B cell (primary cell): ENCODE data around the gene HOXD4. TPM values are rescaled to one million over a fixed set of nuclear protein-coding genes. Genes with fewer than 3 reads are reported as not detected.

Source experiments
- ATAC-seq: fragments of 200-7000 bp; cut with Tn5 transposase; one replicate; pipeline ENCODE4 v1.10.0; 2021; ENCODE audit warnings: low read depth, mild to moderate bottlenecking, moderate number of reproducible peaks, moderate library complexity
- CTCF ChIA-PET: fragments of 350-600 bp; sonication (Branson Sonifier 250); formaldehyde crosslinking; loops from one replicate; lab custom pipeline; 2021; ENCODE audit warnings: antibody characterized with exemption, inconsistent platforms; lab: Charles Lee
- POLR2A ChIA-PET: fragments of 350-600 bp; sonication (Branson Sonifier 250); formaldehyde crosslinking; loops from one replicate; lab custom pipeline; 2021; ENCODE audit warnings: antibody characterized with exemption; lab: Charles Lee
- DNase-seq: peaks from one replicate; pipeline ENCODE4 v3.0.0; 2013
- H2AFZ ChIP-seq: 2 replicates; pipeline ENCODE4 v1.6.1; 2012; ENCODE audit warnings: mild to moderate bottlenecking, low read depth, low read length; ENCODE audit not compliant: insufficient read depth, poor library complexity, severe bottlenecking
- H3K27ac ChIP-seq, 2 donors: 1 replicate in 1 of 2; 2 replicates in 1 of 2; pipeline ENCODE4 v1.5.1; 2012 to 2013; ENCODE audit warnings: low read length in 2 of 2, mild to moderate bottlenecking in 2 of 2, moderate library complexity in 1 of 2
- H3K27me3 ChIP-seq, 4 experiments: fragments of 200-600 bp in 1 of 4; sonication (generic) in 1 of 4; replicated peaks in 1 of 4; 1 replicate in 2 of 4; 2 replicates in 2 of 4; pipeline versions ENCODE4 v1.6.1 to v1.7.0; 2013 to 2016; ENCODE audit warnings: low read length in 3 of 4, mild to moderate bottlenecking in 2 of 4, mixed read lengths in 1 of 4, moderate library complexity in 1 of 4; ENCODE audit not compliant: insufficient read depth in 4 of 4, control insufficient read depth in 3 of 4; ENCODE audit errors: control extremely low read depth in 1 of 4
- H3K36me3 ChIP-seq, 2 experiments: replicated peaks in 1 of 2; 1 replicate in 1 of 2; 2 replicates in 1 of 2; pipeline versions ENCODE4 v1.6.1 to v1.7.1; 2013; ENCODE audit warnings: low read length in 1 of 2; ENCODE audit not compliant: insufficient read depth in 2 of 2, control insufficient read depth in 1 of 2; ENCODE audit errors: control extremely low read depth in 1 of 2, extremely low read depth in 1 of 2
- H3K4me1 ChIP-seq, 2 donors: fragments of 200-600 bp in 1 of 2; sonication (generic) in 1 of 2; 1 replicate in 1 of 2; 2 replicates in 1 of 2; pipeline versions ENCODE4 v1.5.1 to v1.6.1; 2013 to 2017; ENCODE audit warnings: low read length in 2 of 2; ENCODE audit not compliant: control insufficient read depth in 2 of 2, insufficient read depth in 2 of 2
- H3K4me2 ChIP-seq: replicated peaks from 2 replicates; pipeline ENCODE3; 2012; ENCODE audit warnings: mild to moderate bottlenecking, low read depth, low read length; ENCODE audit not compliant: poor library complexity, severe bottlenecking
- H3K4me3 ChIP-seq, 5 experiments: fragments of 200-600 bp in 1 of 5; sonication (generic) in 1 of 5; 1 replicate in 3 of 5; 2 replicates in 2 of 5; pipeline versions ENCODE4 v1.5.1 to v1.7.0; 2011 to 2016; ENCODE audit warnings: low read length in 4 of 5, mild to moderate bottlenecking in 4 of 5, low read depth in 2 of 5, control low read depth in 1 of 5, moderate library complexity in 1 of 5; ENCODE audit not compliant: insufficient read depth in 1 of 5; ENCODE audit errors: control extremely low read depth in 1 of 5, extremely low read depth in 1 of 5
- H3K79me2 ChIP-seq: fragments of 200-600 bp; sonication (generic); one replicate; pipeline ENCODE4 v1.6.0; 2016; ENCODE audit warnings: low read length; ENCODE audit not compliant: control insufficient read depth, insufficient read depth
- H3K9ac ChIP-seq: fragments of 200-600 bp; sonication (generic); 2 replicates; pipeline ENCODE4 v1.6.1; 2017; ENCODE audit warnings: mild to moderate bottlenecking, low read length, moderate library complexity
- H3K9me3 ChIP-seq, 3 donors: one replicate each; pipeline versions ENCODE4 v1.6.1 to v1.7.1; 2013; ENCODE audit warnings: low read length in 2 of 3; ENCODE audit not compliant: control insufficient read depth in 2 of 3, insufficient read depth in 1 of 3; ENCODE audit errors: control extremely low read depth in 1 of 3
- H4K20me1 ChIP-seq: 2 replicates; pipeline ENCODE4 v1.6.0; 2012; ENCODE audit warnings: mild to moderate bottlenecking, low read length; ENCODE audit not compliant: insufficient read depth, control insufficient read depth, poor library complexity, severe bottlenecking
- H3K27ac Mint-ChIP-seq: one replicate; pipeline ENCODE4 v1.8.0; 2021; ENCODE audit warnings: mixed read lengths
- H3K27me3 Mint-ChIP-seq: one replicate; pipeline ENCODE4 v1.8.0; 2021; ENCODE audit warnings: mixed read lengths
- H3K4me1 Mint-ChIP-seq: one replicate; pipeline ENCODE4 v1.8.0; 2021; ENCODE audit warnings: mixed read lengths
- H3K4me3 Mint-ChIP-seq: one replicate; pipeline ENCODE4 v1.8.0; 2021; ENCODE audit warnings: mixed read lengths
- H3K9me3 Mint-ChIP-seq: one replicate; pipeline ENCODE4 v1.8.0; 2022; ENCODE audit warnings: mixed read lengths; ENCODE audit not compliant: insufficient read depth
- CTCF ChIP-seq: fragments of 200-600 bp; IDR thresholded peaks from one replicate; pipeline ENCODE4 v1.8.0; 2022; ENCODE audit warnings: antibody characterized with exemption, mild to moderate bottlenecking
- EZH2 ChIP-seq: IDR thresholded peaks from 2 replicates; pipeline ENCODE4 v1.6.1; 2012; ENCODE audit warnings: borderline replicate concordance, low read depth, mild to moderate bottlenecking, moderate library complexity, low read length; ENCODE audit not compliant: insufficient read depth, poor library complexity, severe bottlenecking
- WGBS: methylation state at CpG from one replicate; pipeline ENCODE4 v1.1.5; 2013; ENCODE audit warnings: missing lambda C conversion rate; ENCODE audit not compliant: insufficient coverage; 5-methylcytosine and 5-hydroxymethylcytosine counted together
- intact Hi-C: fragments of 100-400 bp; cut with micrococcal nuclease; formaldehyde crosslinking; loops from one replicate; pipeline ENCODE4 v1.10.0; 2022
- polyA plus RNA-seq: library from polyadenylated mRNA; depleted of rRNA; stranded (reverse); fragments of >200 nt; gene quantifications from 2 replicates; pipeline ENCODE4 v1.2.3, GENCODE V29; 2012
- total RNA-seq, 2 donors: library from RNA; stranded (reverse); fragments of 120-200 nt in 1 of 2; gene quantifications; 1 replicate in 1 of 2; 2 replicates in 1 of 2; pipeline versions ENCODE4 v1.2.3 to v1.2.4, GENCODE V29; 2013 to 2022

Gene HOXD4
- total and polyA plus RNA-seq, 2 donors (not counting 1 experiment from before 2014, with no cell fraction given), result not detected

GRCh38 chr2:176105078-176105729 lies 46.1 kb upstream of the HOXD4 start:
- no peak overlapping the region for H3K9ac ChIP-seq
- no peak overlapping the region for H3K27ac ChIP-seq
- intact Hi-C loops, result no loop called here
- no peak overlapping the region for H3K4me2 ChIP-seq
- H3K4me3 ChIP-seq, result no peak overlapping the region
- no peak overlapping the region for H3K27ac Mint-ChIP-seq
- DNase-seq, result no peak
- H3K27me3 Mint-ChIP-seq, result peaks cover 82% of the 10 kb centered on the region
- H2AFZ ChIP-seq, result no peak overlapping the region
- POLR2A ChIA-PET, result no interaction called here
- H3K4me3 Mint-ChIP-seq, result peak overlapping the region; percentile 5
- peaks cover 0 to 91% (median 56%) of the 10 kb centered on the region in 4 experiments for H3K27me3 ChIP-seq
- ATAC-seq, result no peak
- H3K4me1 Mint-ChIP-seq, result peaks cover 11% of the 10 kb centered on the region
- CTCF ChIA-PET, result no interaction called here
- TF ChIP-seq EZH2, result no peak
- no peak for TF ChIP-seq CTCF
- H4K20me1 ChIP-seq, result no peaks in the 10 kb centered on the region
- 14% methylated on average over 24 of the region's 25 CpGs for WGBS
- H3K9me3 Mint-ChIP-seq, result peaks cover 2% of the 10 kb centered on the region
- H3K4me1 ChIP-seq, result peaks cover 3 to 36% of the 10 kb centered on the region in 2 donors
- H3K9me3 ChIP-seq, result peaks cover 0 to 47% (median 0%) of the 10 kb centered on the region in 3 donors
- no peaks in the 10 kb centered on the region for H3K79me2 ChIP-seq
- H3K36me3 ChIP-seq, result no peaks in the 10 kb centered on the region
